C4-2B (cell line): Measurements from ENCODE around the gene RAB31.

Experiments used
- CTCF ChIP-seq: fragments of 450-650 bp; conservative IDR thresholded peaks from 2 replicates; pipeline ENCODE4 v1.5.1; 2017; ENCODE audit warnings: mild to moderate bottlenecking
- ZFX ChIP-seq: fragments of 450-650 bp; IDR thresholded peaks from 2 replicates; pipeline ENCODE4 v1.6.1; 2017

GRCh38 chr18:9742524-9743131, 34.5 kb downstream of the RAB31 start:
- no peak for TF ChIP-seq CTCF
- no peak for TF ChIP-seq ZFX
